ENCODE measurements around the gene PARS2.

The PARS2 gene

GRCh38 chr1:54764133-54764921, at the start of gene PARS2:
PARS2 (minus strand) TSS chr1:54764523; CDS start chr1:54759161, 5,362 bp downstream.
- peak; percentile 99 for DNase-seq

GRCh38 chr1:54814126-54814498, 49.8 kb upstream of the PARS2 start:
- no peak for DNase-seq

- no peak for DNase-seq
Observed at GRCh38 chr1:54813485-54814125, 49.3 kb upstream of the PARS2 start.

- DNase-seq = no peak
Observed at GRCh38 chr1:54812801-54813484, 48.6 kb upstream of the PARS2 start.

- DNase-seq = no peak
Observed at GRCh38 chr1:54811739-54812655, 47.7 kb upstream of the PARS2 start.

- DNase-seq = no peak
Observed at GRCh38 chr1:54811066-54811465, 46.7 kb upstream of the PARS2 start.

- DNase-seq = peak; percentile 85
Observed at GRCh38 chr1:54810153-54810942, 46.0 kb upstream of the PARS2 start.

- DNase-seq = no peak
Observed at GRCh38 chr1:54809496-54810074, 45.3 kb upstream of the PARS2 start.

- no peak for DNase-seq
Observed at GRCh38 chr1:54808443-54809207, 44.3 kb upstream of the PARS2 start.

- no peak for DNase-seq
Observed at GRCh38 chr1:54807756-54808155, 43.4 kb upstream of the PARS2 start.

- peak; percentile 82 for DNase-seq
Observed at GRCh38 chr1:54806931-54807611, 42.7 kb upstream of the PARS2 start.

- no peak for DNase-seq
Observed at GRCh38 chr1:54805981-54806381, 41.7 kb upstream of the PARS2 start.

GRCh38 chr1:54805466-54805865, 41.1 kb upstream of the PARS2 start:
- DNase-seq = no peak

- no peak for DNase-seq
Observed at GRCh38 chr1:54804471-54805132, 40.3 kb upstream of the PARS2 start.

GRCh38 chr1:54803761-54804470, 39.6 kb upstream of the PARS2 start:
- DNase-seq = no peak

GRCh38 chr1:54800899-54801759, 36.8 kb upstream of the PARS2 start, which contains the start of gene TTC22:
TTC22 (minus strand) TSS chr1:54801323; CDS start chr1:54801163, 160 bp downstream.
- DNase-seq = peak; percentile 80

GRCh38 chr1:54800041-54800898, 35.9 kb upstream of the PARS2 start:
- no peak for DNase-seq

Measured in hematopoietic multipotent progenitor cell treated with erythropoietin and hydrocortisone succinate and interleukin-3 and kit ligand, for 6 days (in vitro differentiated cells).